CD4-positive, alpha-beta T cell treated with Interleukin-21 for 1 hour (primary cell): Measurements from ENCODE around the gene CBFA2T3.

Source experiments
- DNase-seq: peaks from one replicate; pipeline ENCODE4 v3.0.0-alpha.2; 2020

CBFA2T3 gene

GRCh38 chr16:88995194-88995593 is 18.2 kb upstream of the CBFA2T3 start:
- DNase-seq = no peak

- DNase-seq = no peak
Observed at GRCh38 chr16:88994695-88995094, 17.7 kb upstream of the CBFA2T3 start.

GRCh38 chr16:88993946-88994600 is 17.1 kb upstream of the CBFA2T3 start:
- no peak for DNase-seq

GRCh38 chr16:88993166-88993761 is 16.3 kb upstream of the CBFA2T3 start:
- no peak for DNase-seq

- no peak for DNase-seq
Observed at GRCh38 chr16:88992351-88993165, 15.6 kb upstream of the CBFA2T3 start.

- DNase-seq = no peak
Observed at GRCh38 chr16:88991813-88992350, 14.9 kb upstream of the CBFA2T3 start.

- no peak for DNase-seq
Observed at GRCh38 chr16:88989852-88990547, 13.0 kb upstream of the CBFA2T3 start.

- DNase-seq = no peak
Observed at GRCh38 chr16:88988980-88989811, 12.2 kb upstream of the CBFA2T3 start.

- no peak for DNase-seq
Observed at GRCh38 chr16:88985521-88985920, 8.5 kb upstream of the CBFA2T3 start.

DNA sequence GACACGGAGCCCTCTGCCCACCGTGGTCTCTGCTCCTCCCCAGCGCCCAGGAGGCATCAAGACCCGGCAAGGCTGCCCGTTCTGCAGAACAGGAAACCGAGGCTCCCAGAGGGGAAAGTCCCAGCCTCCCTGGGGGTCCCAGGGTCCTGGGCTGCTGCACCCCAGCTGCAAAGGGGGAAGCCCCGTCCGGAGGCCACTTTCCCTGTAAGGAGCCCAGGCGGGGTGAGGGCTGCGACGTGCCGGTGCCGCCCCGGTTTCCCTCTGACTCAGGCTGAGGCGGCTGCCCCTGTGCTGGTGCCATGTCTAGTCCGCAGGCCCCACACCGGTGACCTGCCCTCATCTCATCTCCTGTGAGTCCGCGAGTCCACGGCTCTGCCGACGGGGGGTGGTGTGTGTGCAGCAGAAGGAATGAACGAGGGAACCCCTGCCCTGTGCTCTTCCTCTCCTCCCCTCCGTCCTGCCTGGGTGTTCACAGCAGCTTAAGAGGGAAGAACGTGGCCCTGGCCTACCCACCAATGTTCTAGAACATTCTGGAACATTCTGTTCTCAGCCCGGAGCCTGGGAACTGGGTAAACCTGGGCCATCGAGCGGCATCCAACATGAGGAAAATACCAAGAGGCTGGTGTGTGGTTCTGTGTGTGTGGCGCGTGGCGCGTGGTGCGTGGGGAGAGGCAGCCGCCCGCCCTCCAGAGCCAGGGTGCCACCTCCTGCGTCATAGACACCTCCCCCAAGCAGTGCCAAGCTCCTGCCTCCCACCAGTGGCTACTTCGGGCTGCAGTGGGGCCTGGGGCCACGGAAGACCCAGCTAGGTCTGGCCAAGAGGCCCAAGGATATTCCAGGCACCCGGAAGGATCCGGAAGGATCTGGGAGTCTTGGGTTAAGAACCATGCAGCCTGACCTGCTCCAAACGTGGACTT is 7.0 kb upstream of the CBFA2T3 start:
- no peak for DNase-seq

DNA sequence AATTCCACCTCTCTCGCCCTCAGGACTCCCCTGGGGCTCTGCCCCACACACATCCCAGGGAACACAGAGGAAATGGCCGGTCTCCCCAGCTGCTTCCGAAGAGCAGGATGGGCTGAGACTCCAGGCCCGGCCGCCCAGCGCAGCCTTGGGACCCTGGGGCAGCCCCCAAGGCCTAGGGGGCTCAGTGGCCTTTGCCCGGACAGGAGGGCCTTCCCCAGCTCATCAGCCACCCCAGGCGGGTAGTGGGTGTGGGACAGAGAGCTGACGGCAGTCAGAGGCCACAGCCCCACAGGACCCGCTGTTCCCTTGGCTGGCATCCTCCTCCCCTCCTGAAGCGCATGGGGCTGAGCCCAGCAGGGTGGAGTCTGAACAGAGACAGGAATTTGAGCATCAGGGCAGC is 6.2 kb upstream of the CBFA2T3 start:
- no peak for DNase-seq

DNA sequence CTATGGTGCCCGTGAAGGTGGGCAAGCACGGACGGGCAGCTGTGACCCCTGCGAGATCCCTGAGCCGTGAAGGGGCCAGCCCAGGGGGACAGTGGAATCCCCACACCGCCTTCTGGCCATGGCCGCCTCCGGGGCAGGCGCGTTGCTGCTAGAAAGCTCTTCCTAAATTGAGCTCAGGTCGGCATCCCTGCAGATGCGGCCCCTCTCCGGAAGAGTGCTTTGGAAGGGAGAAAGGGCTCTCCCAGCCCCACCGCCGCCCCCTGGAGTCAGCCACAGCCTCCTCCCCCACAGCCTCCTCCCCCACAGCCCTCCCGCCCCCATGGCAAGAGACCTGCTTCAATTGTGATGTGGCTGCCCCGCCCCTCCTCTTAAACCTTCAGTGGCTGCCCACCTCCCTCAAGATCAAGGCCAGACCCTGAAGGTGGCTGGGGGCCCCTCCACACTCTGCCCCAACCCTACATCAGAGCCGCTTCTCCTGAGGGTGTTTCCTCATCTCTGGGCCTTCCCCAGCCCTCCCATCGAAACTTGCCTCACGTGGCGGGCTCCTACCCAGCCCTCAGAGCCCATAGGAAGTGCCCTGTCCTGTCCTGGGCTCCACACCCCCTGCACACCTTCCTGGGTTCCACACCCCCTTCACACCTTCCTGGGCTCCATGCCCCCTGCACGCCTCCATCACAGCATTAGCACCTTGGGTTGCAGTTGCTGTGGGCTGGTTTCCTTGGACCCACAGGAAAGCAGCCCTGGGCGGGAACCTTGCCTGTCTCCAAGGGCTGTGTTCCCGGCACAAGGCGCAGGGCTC is 5.5 kb upstream of the CBFA2T3 start:
- DNase-seq = no peak

DNA sequence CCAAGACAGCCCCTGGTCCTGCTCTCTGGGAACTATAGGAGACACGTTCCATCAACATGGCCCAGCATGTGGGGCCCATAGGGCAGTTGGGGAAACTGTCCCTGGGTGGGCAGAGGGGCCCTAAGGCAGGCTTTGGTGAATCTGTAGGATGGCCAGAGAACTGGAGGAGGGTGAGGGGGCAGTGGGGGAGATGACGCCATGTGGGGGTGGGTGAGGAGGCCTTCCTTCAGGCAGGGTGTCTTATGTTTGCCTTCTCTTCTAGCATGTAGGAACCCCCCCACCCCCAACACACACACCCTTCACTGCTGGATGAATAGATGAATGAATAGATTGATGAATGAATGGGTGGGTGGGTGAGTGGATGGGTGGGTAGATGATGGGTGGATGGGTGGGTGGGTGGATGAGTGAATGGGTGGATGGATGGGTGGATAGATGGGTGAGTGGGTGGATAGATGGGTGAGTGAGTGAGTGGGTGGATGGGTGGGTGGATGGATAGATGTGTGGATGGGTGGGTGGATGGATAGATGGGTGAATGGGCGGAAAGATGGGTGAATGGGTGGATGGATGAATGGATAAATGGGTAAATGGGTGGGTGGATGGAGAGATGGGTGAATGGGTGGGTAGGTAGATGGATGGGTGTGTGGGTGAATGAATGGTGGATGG is 2.5 kb upstream of the CBFA2T3 start:
- DNase-seq = no peak

DNA sequence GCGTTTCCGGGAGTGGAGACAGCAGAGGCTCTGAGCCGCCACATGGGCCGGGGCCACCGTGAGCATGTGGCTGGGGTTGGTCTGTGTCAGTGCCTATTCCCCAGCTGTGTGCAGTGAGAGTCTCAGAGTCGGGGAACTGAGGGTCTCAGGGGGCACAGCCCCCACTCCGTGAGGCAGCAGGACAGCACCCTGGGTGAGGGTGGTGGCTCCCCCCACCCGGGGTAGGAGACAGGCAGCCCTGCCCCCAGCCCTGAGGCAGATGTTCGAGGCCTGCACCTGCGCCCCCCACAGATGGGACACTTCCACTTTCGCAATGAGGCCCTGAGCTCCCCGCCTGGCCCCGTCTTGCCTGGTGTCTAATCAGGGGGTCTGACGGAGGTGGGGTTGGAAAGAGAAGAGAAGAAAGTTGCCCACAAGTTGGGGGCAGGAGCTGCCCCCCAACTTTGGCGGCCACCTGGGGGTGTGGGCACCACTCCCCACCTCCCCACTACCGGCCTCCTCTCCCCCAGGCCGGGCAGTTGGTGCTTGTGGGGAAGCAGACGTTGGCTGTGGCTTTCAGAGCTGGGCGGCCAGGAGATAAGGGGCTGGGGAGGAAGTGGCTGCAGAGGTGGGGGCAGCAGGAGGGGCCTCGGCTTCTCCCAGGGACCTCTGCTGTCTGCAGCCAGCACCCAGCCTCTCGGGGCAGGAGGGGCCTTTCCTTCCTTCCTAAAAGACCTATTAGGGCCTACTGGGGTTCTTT is 1.8 kb upstream of the CBFA2T3 start:
- no peak for DNase-seq

- DNase-seq = no peak
Observed at GRCh38 chr16:88977812-88978607, 1.0 kb upstream of the CBFA2T3 start.

DNA sequence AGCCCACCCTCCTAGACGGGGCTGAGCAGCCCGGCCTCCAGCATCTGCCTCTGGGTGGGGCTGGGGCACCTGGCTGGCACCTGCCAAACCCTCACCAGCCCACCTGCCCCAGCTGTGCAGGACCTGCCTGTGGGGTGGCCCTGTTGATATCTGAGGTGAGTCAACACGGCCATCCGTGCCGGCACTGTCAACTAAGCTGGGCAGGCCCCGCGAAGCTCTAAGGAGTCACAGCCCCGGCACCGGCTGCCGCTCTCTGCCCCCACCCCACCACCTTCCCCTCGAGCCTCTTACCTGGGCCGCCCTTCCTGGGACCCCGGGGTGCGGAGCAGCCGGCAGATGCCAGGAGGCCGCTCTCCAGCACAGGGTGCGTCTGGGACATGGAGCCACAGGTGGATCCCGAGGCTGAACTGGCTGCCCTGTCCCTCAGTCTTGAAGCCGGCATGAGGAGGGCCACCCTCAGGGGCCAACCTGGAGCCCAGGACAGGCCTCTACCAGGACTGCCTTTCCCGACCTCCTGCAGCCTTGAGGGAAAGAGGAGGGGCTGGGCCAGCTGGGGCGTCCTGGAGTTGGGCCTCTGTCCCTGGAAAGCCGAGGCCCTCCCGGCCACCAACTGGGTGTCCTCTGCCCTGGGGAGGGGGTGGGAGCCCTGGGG is 515 bp downstream of the CBFA2T3 start:
- DNase-seq = no peak

DNA sequence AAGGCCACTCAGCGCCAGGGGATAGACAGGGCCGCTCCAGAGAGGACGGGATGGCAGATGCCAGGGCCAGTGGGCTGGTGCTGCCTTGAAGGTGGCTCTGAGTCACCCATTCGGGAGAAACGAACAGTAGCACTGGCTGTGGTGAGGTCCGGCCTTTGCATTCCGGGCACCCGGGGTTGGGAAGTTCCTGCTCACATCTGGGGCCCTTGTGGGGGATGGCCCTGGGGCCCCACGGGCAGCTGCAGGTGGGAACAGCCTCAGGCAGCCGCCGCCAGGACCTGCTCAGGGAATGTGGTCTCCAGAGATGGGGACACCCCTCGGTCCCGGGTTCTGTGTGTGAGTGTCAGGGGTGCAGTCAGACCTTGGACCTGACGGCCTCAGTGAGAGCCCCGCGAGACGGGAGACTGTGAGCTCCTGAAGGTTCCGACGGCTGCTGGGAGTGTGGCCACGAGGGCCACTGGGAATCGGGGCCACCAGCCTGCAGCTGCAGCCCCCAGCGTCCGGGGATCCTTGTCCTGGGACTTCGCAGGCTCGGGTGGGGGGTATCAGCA is 1.4 kb downstream of the CBFA2T3 start:
- no peak for DNase-seq
